H9 (cell line): ENCODE results near the gene SMCHD1. TPM values are rescaled to one million over a fixed set of nuclear protein-coding genes. Genes with fewer than 3 reads are reported as not detected.

Source experiments
- DNase-seq: peaks from one replicate; pipeline ENCODE4 v3.0.0-alpha.2; 2017
- H2AFZ ChIP-seq: one replicate; pipeline ENCODE4 v1.6.1; 2013; ENCODE audit warnings: mild to moderate bottlenecking, low read length, control low read depth, moderate library complexity
- H2AK5ac ChIP-seq: 2 replicates; pipeline ENCODE4 v1.6.1; 2013; ENCODE audit warnings: low read length, control low read depth, mixed read lengths; ENCODE audit not compliant: insufficient read length
- H2BK120ac ChIP-seq: one replicate; pipeline ENCODE4 v1.6.1; 2013; ENCODE audit warnings: low read depth, mild to moderate bottlenecking, low read length, control low read depth, inconsistent platforms; ENCODE audit not compliant: poor library complexity, severe bottlenecking
- H2BK12ac ChIP-seq: 2 replicates; pipeline ENCODE4 v1.6.1; 2013; ENCODE audit warnings: low read length, control low read depth, mixed read lengths, low read depth; ENCODE audit not compliant: insufficient read length
- H2BK15ac ChIP-seq: 2 replicates; pipeline ENCODE4 v1.6.1; 2013; ENCODE audit warnings: low read depth, low read length, control low read depth
- H2BK20ac ChIP-seq: one replicate; pipeline ENCODE4 v1.6.1; 2013; ENCODE audit warnings: low read depth, mild to moderate bottlenecking, low read length, control low read depth, inconsistent platforms; ENCODE audit not compliant: poor library complexity, severe bottlenecking
- H2BK5ac ChIP-seq: 2 replicates; pipeline ENCODE4 v1.6.1; 2013; ENCODE audit warnings: low read length, control low read depth, mixed read lengths; ENCODE audit not compliant: insufficient read length
- H3K14ac ChIP-seq: 2 replicates; pipeline ENCODE4 v1.6.1; 2013; ENCODE audit warnings: low read length, control low read depth; ENCODE audit not compliant: insufficient read depth
- H3K18ac ChIP-seq: 2 replicates; pipeline ENCODE4 v1.6.1; 2013; ENCODE audit warnings: low read depth, mild to moderate bottlenecking, mixed read lengths, low read length, control low read depth; ENCODE audit not compliant: insufficient read length
- H3K23ac ChIP-seq: 2 replicates; pipeline ENCODE4 v1.6.1; 2013; ENCODE audit warnings: low read length, control low read depth, mixed read lengths, low read depth; ENCODE audit not compliant: insufficient read length
- H3K23me2 ChIP-seq: 2 replicates; pipeline ENCODE4 v1.6.1; 2013; ENCODE audit warnings: low read depth, mild to moderate bottlenecking, mixed read lengths, low read length, control low read depth; ENCODE audit not compliant: insufficient read length, poor library complexity, severe bottlenecking
- H3K27ac ChIP-seq: 2 replicates; pipeline ENCODE4 v1.5.1; 2013; ENCODE audit warnings: low read length, control low read depth, mixed read lengths, low read depth; ENCODE audit not compliant: insufficient read length
- H3K27me3 ChIP-seq: 2 replicates; pipeline ENCODE4 v1.6.1; 2013; ENCODE audit warnings: low read length, control low read depth, inconsistent platforms; ENCODE audit not compliant: insufficient read depth
- H3K4ac ChIP-seq: 2 replicates; pipeline ENCODE4 v1.6.1; 2013; ENCODE audit warnings: low read depth, mild to moderate bottlenecking, control low read depth, inconsistent platforms, low read length, moderate library complexity
- H3K4me1 ChIP-seq: 2 replicates; pipeline ENCODE4 v1.6.1; 2013; ENCODE audit warnings: low read length, control low read depth, inconsistent platforms; ENCODE audit not compliant: insufficient read depth
- H3K4me2 ChIP-seq: 2 replicates; pipeline ENCODE4 v1.6.1; 2013; ENCODE audit warnings: low read length, control low read depth, mixed read lengths; ENCODE audit not compliant: insufficient read length, insufficient read depth
- H3K56ac ChIP-seq: 2 replicates; pipeline ENCODE4 v1.6.1; 2013; ENCODE audit warnings: low read depth, mild to moderate bottlenecking, mixed read lengths, low read length, control low read depth; ENCODE audit not compliant: insufficient read length
- H3K79me1 ChIP-seq: 2 replicates; pipeline ENCODE4 v1.6.1; 2013; ENCODE audit warnings: low read depth, mild to moderate bottlenecking, moderate library complexity, low read length, control low read depth, inconsistent platforms; ENCODE audit not compliant: insufficient read depth, poor library complexity, severe bottlenecking
- H3K79me2 ChIP-seq: 2 replicates; pipeline ENCODE4 v1.6.1; 2013; ENCODE audit warnings: low read length, control low read depth, inconsistent platforms; ENCODE audit not compliant: insufficient read depth
- H3K9ac ChIP-seq: 2 replicates; pipeline ENCODE4 v1.6.1; 2013; ENCODE audit warnings: low read length, control low read depth, mixed read lengths; ENCODE audit not compliant: insufficient read length; ENCODE audit errors: extremely low read depth
- H3K9me3 ChIP-seq: one replicate; pipeline ENCODE4 v1.6.1; 2013; ENCODE audit warnings: low read depth, low read length, inconsistent platforms; ENCODE audit not compliant: control insufficient read depth
- H3T11ph ChIP-seq: one replicate; pipeline ENCODE4 v1.6.1; 2013; ENCODE audit warnings: mild to moderate bottlenecking, low read length, control low read depth, inconsistent platforms
- H4K20me1 ChIP-seq: one replicate; pipeline ENCODE4 v1.6.1; 2013; ENCODE audit not compliant: control insufficient read depth, insufficient read length, insufficient read depth
- H4K5ac ChIP-seq: 2 replicates; pipeline ENCODE4 v1.6.1; 2013; ENCODE audit warnings: low read depth, mild to moderate bottlenecking, mixed read lengths, low read length, control low read depth; ENCODE audit not compliant: insufficient read length
- H4K8ac ChIP-seq: replicated peaks from 2 replicates; pipeline ENCODE4 v1.6.1; 2013; ENCODE audit warnings: low read length, control low read depth, mixed read lengths, low read depth; ENCODE audit not compliant: insufficient read length
- H4K91ac ChIP-seq: 2 replicates; pipeline ENCODE4 v1.6.1; 2013; ENCODE audit warnings: low read depth, mild to moderate bottlenecking, moderate library complexity, mixed read lengths, low read length, control low read depth; ENCODE audit not compliant: insufficient read length
- H3K27ac Mint-ChIP-seq, 3 experiments: 2 replicates in 2 of 3; 3 replicates in 1 of 3; pipeline ENCODE4 v1.8.0; 2020 to 2021; ENCODE audit warnings: mixed read lengths in 3 of 3, mild to moderate bottlenecking in 1 of 3, moderate library complexity in 1 of 3
- H3K27me3 Mint-ChIP-seq: 2 replicates; pipeline ENCODE4 v1.8.0; 2021; ENCODE audit warnings: low read depth, mild to moderate bottlenecking, moderate library complexity, mixed read lengths
- H3K36me3 Mint-ChIP-seq, 3 experiments: 2 replicates in 2 of 3; 3 replicates in 1 of 3; pipeline ENCODE4 v1.8.0; 2020 to 2021; ENCODE audit warnings: low read depth in 3 of 3, mixed read lengths in 3 of 3; ENCODE audit not compliant: insufficient read depth in 1 of 3
- H3K4me1 Mint-ChIP-seq, 2 experiments: 2 replicates each; pipeline ENCODE4 v1.8.0; 2020; ENCODE audit warnings: mixed read lengths in 2 of 2
- H3K4me3 Mint-ChIP-seq, 2 experiments: 2 replicates in 1 of 2; 3 replicates in 1 of 2; pipeline ENCODE4 v1.8.0; 2020 to 2021; ENCODE audit warnings: mild to moderate bottlenecking in 2 of 2, mixed read lengths in 2 of 2, moderate library complexity in 1 of 2
- H3K9me3 Mint-ChIP-seq, 2 experiments: 2 replicates in 1 of 2; 3 replicates in 1 of 2; pipeline ENCODE4 v1.8.0; 2020; ENCODE audit warnings: mild to moderate bottlenecking in 2 of 2, mixed read lengths in 2 of 2, moderate library complexity in 1 of 2
- CTCF ChIP-seq: fragments of 200-600 bp; sonication (generic); conservative IDR thresholded peaks from 3 replicates; pipeline ENCODE4 v1.8.0; 2021; ENCODE audit warnings: antibody characterized with exemption, mild to moderate bottlenecking
- WGBS: extraction: QIAGEN DNeasy Blood & Tissue Kit; methylation state at CpG from one replicate; pipeline ENCODE4 v1.1.7; 2013; ENCODE audit warnings: missing lambda C conversion rate, low lambda C conversion rate, mixed read lengths; ENCODE audit not compliant: insufficient read length; ENCODE audit errors: extremely low coverage; 5-methylcytosine and 5-hydroxymethylcytosine counted together
- total RNA-seq: library from RNA; stranded (reverse); gene quantifications from 2 replicates; pipeline ENCODE4 v1.2.1, GENCODE V29; 2021

SMCHD1 gene
- total RNA-seq, 1 experiment from 2014 or later = 53.5 TPM

GRCh38 chr18:2653467-2653866, 2.1 kb upstream of the SMCHD1 start:
- Histone ChIP-seq H4K8ac (no peak overlapping the region), H4K20me1 (no peaks in the 10 kb centered on the region), H3K4me2 (no peak overlapping the region), H3T11ph (no peak overlapping the region), H3K9ac (no peak overlapping the region), H3K79me2 (peaks cover 6% of the 10 kb centered on the region; the same call in 1 of the 2 replicates), H3K56ac (no peak overlapping the region), H3K79me1 (no peaks in the 10 kb centered on the region), H4K91ac (no peak overlapping the region), H2BK12ac (no peak overlapping the region), H2AFZ (no peak overlapping the region), H4K5ac (no peak overlapping the region), H2BK120ac (no peak overlapping the region), H3K27ac (no peak overlapping the region), H3K27me3 (peaks cover 17% of the 10 kb centered on the region; the same call in 1 of the 2 replicates), H2BK15ac (no peak overlapping the region), H2BK20ac (no peak overlapping the region), H3K23me2 (peaks cover 11% of the 10 kb centered on the region), H3K4me1 (peaks cover 2% of the 10 kb centered on the region; the same call in 1 of the 2 replicates), H3K9me3 (no peaks in the 10 kb centered on the region), H3K23ac (no peak overlapping the region), H2AK5ac (no peak overlapping the region), H3K4ac (no peak overlapping the region), H2BK5ac (no peak overlapping the region), H3K14ac (no peak overlapping the region), H3K18ac (no peak overlapping the region)
- Mint-ChIP-seq H3K4me3 (peak overlapping the region in 1 of 2 experiments; percentile 38; a peak in 1 of 5 replicates), H3K9me3 (no peaks in the 10 kb centered on the region; a peak in 1 of 5 replicates), H3K27ac (no peak overlapping the region), H3K4me1 (peaks cover 27 to 30% of the 10 kb centered on the region in 2 experiments), H3K27me3 (peaks cover 37% of the 10 kb centered on the region), H3K36me3 (peaks cover 0 to 4% (median 0%) of the 10 kb centered on the region in 3 experiments; a peak in 2 of 7 replicates)
- DNase-seq = no peak
- no peak for TF ChIP-seq CTCF
- WGBS = no CpG with 5 or more reads among the region's 4 CpGs
